K562 (cell line): ENCODE measurements around the gene PYM1. TPM values are rescaled to one million over a fixed set of nuclear protein-coding genes. Genes with fewer than 3 reads are reported as not detected.

Experiments used
- BCL6 ChIP-seq: fragments of 250-450 bp; sonication (Bioruptor Pico); IDR thresholded peaks from 2 replicates; pipeline ENCODE4 v1.4.0; 2020
- CCNT2 ChIP-seq: IDR thresholded peaks from 2 replicates; pipeline ENCODE4 v1.6.1; 2011; ENCODE audit warnings: borderline replicate concordance, low read depth, mild to moderate bottlenecking, moderate library complexity, mixed read lengths, low read length; ENCODE audit not compliant: insufficient read length; ENCODE audit errors: extremely low read depth
- CTCF ChIP-seq, 3 experiments: IDR thresholded peaks in 2 of 3; conservative IDR thresholded peaks in 1 of 3; 2 replicates each; pipeline ENCODE4 v1.5.1; 2011 to 2012; ENCODE audit warnings: low read length in 3 of 3, mild to moderate bottlenecking in 3 of 3, control low read depth in 2 of 3, improper control_type of control experiment in 1 of 3, inconsistent platforms in 1 of 3, low read depth in 1 of 3, mixed read lengths in 1 of 3, moderate library complexity in 1 of 3; ENCODE audit not compliant: insufficient read depth in 2 of 3
- DPF2 ChIP-seq: fragments of 450-650 bp; IDR thresholded peaks from 2 replicates; pipeline ENCODE4 v1.6.1; 2016
- HINFP ChIP-seq: fragments of 450-650 bp; conservative IDR thresholded peaks from 2 replicates; pipeline ENCODE4 v1.6.1; 2016; ENCODE audit warnings: missing genetic modification characterization, low read depth, mild to moderate bottlenecking, control low read depth, missing compliant biosample characterization
- NBN ChIP-seq: fragments of 450-650 bp; IDR thresholded peaks from 2 replicates; pipeline ENCODE4 v1.6.1; 2016; ENCODE audit warnings: low read depth, mild to moderate bottlenecking
- RREB1 ChIP-seq: fragments of 250-450 bp; sonication (Bioruptor Pico); IDR thresholded peaks from 2 replicates; pipeline ENCODE4 v1.4.0; 2020
- SRSF1 ChIP-seq: fragments of 200-400 bp; formaldehyde crosslinking; IDR thresholded peaks from 2 replicates; pipeline ENCODE4 v1.6.1; 2017; ENCODE audit warnings: mild to moderate bottlenecking, low read depth, low read length, moderate library complexity
- TCF3 ChIP-seq: sonication (generic); formaldehyde crosslinking; IDR thresholded peaks from 2 replicates; pipeline ENCODE4 v1.4.0; 2020; ENCODE audit warnings: mild to moderate bottlenecking, missing genetic modification reagents
- TFE3 ChIP-seq: fragments of 450-650 bp; formaldehyde crosslinking; IDR thresholded peaks from 2 replicates; pipeline ENCODE4 v1.4.0; 2020; ENCODE audit warnings: mild to moderate bottlenecking, mixed read lengths
- TRIM24 ChIP-seq, 2 experiments: fragments of 450-650 bp; IDR thresholded peaks; 2 replicates each; pipeline ENCODE4 v1.6.1; 2016
- ZNF431 ChIP-seq: sonication (generic); formaldehyde crosslinking; IDR thresholded peaks from 2 replicates; pipeline ENCODE4 v1.8.0; 2022; ENCODE audit warnings: mild to moderate bottlenecking, missing genetic modification reagents
- polyA plus RNA-seq, 8 experiments: library from polyadenylated mRNA; depleted of rRNA in 4 of 8; stranded (reverse) in 5 of 8; unstranded in 3 of 8; fragments of >200 nt; fragmentation: Nextera tagmentation in 2 of 8; fragmentation: Illumina TruSeq in 1 of 8; extraction: Ambion mirVana in 2 of 8; extraction: Trizol in 1 of 8; gene quantifications; 2 replicates each; pipeline versions ENCODE4 v1.2.1 to v1.2.3, GENCODE V29; 2011 to 2014; ENCODE audit warnings: inconsistent platforms in 1 of 8, missing spikeins in 1 of 8
- total RNA-seq, 7 experiments: library from RNA; depleted of rRNA in 6 of 7; stranded (reverse); fragments of >200 nt in 6 of 7; fragmentation: Illumina TruSeq in 2 of 7; extraction: Trizol in 2 of 7; gene quantifications; 2 replicates each; pipeline versions ENCODE4 v1.2.1 to v1.2.3, GENCODE V29; 2011 to 2021; ENCODE audit warnings: low replicate concordance in 1 of 7

The PYM1 gene
- total and polyA plus RNA-seq, 9 of the 15 experiments (the other 6 are each of a cell fraction or from before 2014, with no cell fraction given) = 29.0 to 51.3 (median 34.1) TPM

GRCh38 chr12:55908726-55909512 lies 18.8 kb downstream of the PYM1 start (continued):
- no peak for TF ChIP-seq RREB1 (CRISPR knock-in tag)
- no peak for TF ChIP-seq HINFP
- TF ChIP-seq TCF3 (CRISPR knock-in tag) = peak; percentile 21; the same call in 1 of the 2 replicates
- no peak for TF ChIP-seq SRSF1
- TF ChIP-seq NBN = no peak
- TF ChIP-seq CCNT2 = no peak
- 0 out of 4 replicates have a peak, but pooled peaks of 1 of the 2 experiments have one; percentile 14 for TF ChIP-seq TRIM24 (IDR thresholded peaks at IDR 0.05)
- no peak for TF ChIP-seq CTCF (IDR thresholded peaks at IDR 0.05 in 2 of 3, conservative IDR thresholded peaks at IDR 0.05 in 1 of 3; ENCODE audit: insufficient read depth in 2 of 3, low read depth in 1 of 3, low read length in 3 of 3)
- no peak for TF ChIP-seq BCL6 (CRISPR knock-in tag)
- no peak for TF ChIP-seq TFE3
- TF ChIP-seq ZNF431 (CRISPR knock-in tag) = no peak
- TF ChIP-seq DPF2 = peak; percentile 26; the same call in 1 of the 2 replicates
- TF ChIP-seq, all 486 proteins: peak for 16
